Endothelial cell of umbilical vein (primary cell): ENCODE data around the gene HYAL3.

Experiments
- EZH2 ChIP-seq: IDR thresholded peaks from 2 replicates; pipeline ENCODE4 v1.6.1; 2012; ENCODE audit warnings: borderline replicate concordance, low read depth, mild to moderate bottlenecking, moderate library complexity, low read length, inconsistent platforms; ENCODE audit not compliant: severe bottlenecking
- JUN ChIP-seq: IDR thresholded peaks from 2 replicates; pipeline ENCODE4 v1.6.1; 2011; ENCODE audit warnings: borderline replicate concordance, low read depth; ENCODE audit not compliant: insufficient read length, insufficient read depth
- MYC ChIP-seq: IDR thresholded peaks from one replicate; pipeline ENCODE4 v1.6.1; 2011; ENCODE audit warnings: mild to moderate bottlenecking, low read depth, low read length
- POLR2A ChIP-seq: IDR thresholded peaks from 2 replicates; pipeline ENCODE4 v1.6.1; 2012; ENCODE audit warnings: low read depth, mild to moderate bottlenecking, control low read depth, low read length
- POLR2AphosphoS5 ChIP-seq: IDR thresholded peaks from 2 replicates; pipeline ENCODE4 v1.6.1; 2012; ENCODE audit warnings: low read depth, mild to moderate bottlenecking, control low read depth, low read length, moderate library complexity; ENCODE audit not compliant: insufficient read depth
- TF ChIP-seq, protein P1 (sequence below), 2 donors: IDR thresholded peaks; 1 replicate in 1 of 2; 2 replicates in 1 of 2; pipeline ENCODE4 v1.5.1; 2011; ENCODE audit warnings: low read length in 2 of 2, mild to moderate bottlenecking in 2 of 2, moderate library complexity in 2 of 2, control low read depth in 1 of 2, inconsistent platforms in 1 of 2, low read depth in 1 of 2; ENCODE audit not compliant: insufficient read depth in 1 of 2; ENCODE audit errors: extremely low read depth in 1 of 2
- TF ChIP-seq, protein P2 (sequence below): IDR thresholded peaks from 2 replicates; pipeline ENCODE4 v1.6.1; 2011; ENCODE audit not compliant: insufficient read depth, insufficient read length

DNA sequence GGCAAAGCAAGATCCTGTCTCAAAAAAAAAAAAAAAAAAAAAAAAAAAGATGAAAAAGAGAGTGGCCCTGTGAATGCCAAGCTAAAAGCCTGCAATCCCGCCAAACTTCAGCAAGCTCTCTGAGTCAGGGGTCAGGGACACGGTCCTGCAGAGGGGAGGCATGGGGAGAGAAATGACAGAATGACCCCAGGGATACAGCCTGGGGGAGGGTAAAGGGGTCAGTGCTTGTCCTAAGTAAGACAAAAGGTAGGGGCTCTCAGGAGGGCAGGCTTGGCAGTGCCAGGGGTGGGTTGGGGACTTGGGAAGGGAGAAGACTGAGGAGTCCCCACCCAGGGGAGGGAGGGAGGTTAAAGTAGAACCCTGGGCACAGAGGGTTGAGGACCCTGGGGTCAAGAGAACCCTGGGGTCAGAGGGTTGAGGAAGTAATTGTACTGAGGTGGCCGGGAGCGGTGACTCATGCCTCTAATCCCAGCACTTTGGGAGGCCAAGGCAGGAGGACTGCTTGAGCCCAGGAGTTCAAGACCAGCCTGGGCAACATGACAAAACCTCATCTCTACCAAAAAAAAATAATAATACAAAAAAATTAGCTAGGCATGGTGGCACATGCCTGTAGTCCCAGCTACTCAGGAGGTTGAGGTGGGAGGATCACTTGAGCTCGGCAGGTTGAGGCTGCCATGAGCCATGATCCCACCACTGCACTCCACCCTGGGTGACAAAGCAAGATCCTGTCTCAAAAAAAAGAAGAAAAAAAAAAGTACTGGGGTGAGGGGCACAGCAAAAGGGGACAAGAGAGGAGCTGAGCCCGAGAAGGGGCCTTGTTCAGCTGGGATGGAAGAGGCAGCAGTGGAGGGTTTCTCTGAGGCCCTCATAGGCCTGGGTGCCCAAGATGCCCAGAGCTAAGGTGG, 35.5 kb downstream of the HYAL3 start:
- TF ChIP-seq, protein P1, sequence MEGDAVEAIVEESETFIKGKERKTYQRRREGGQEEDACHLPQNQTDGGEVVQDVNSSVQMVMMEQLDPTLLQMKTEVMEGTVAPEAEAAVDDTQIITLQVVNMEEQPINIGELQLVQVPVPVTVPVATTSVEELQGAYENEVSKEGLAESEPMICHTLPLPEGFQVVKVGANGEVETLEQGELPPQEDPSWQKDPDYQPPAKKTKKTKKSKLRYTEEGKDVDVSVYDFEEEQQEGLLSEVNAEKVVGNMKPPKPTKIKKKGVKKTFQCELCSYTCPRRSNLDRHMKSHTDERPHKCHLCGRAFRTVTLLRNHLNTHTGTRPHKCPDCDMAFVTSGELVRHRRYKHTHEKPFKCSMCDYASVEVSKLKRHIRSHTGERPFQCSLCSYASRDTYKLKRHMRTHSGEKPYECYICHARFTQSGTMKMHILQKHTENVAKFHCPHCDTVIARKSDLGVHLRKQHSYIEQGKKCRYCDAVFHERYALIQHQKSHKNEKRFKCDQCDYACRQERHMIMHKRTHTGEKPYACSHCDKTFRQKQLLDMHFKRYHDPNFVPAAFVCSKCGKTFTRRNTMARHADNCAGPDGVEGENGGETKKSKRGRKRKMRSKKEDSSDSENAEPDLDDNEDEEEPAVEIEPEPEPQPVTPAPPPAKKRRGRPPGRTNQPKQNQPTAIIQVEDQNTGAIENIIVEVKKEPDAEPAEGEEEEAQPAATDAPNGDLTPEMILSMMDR (IDR thresholded peaks at IDR 0.05; ENCODE audit: extremely low read depth in 1 of 2, insufficient read depth in 1 of 2, low read depth in 1 of 2, low read length in 2 of 2): no peak
- no peak for TF ChIP-seq POLR2A
- TF ChIP-seq, protein P2, sequence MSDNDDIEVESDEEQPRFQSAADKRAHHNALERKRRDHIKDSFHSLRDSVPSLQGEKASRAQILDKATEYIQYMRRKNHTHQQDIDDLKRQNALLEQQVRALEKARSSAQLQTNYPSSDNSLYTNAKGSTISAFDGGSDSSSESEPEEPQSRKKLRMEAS: no peak
- no peak for TF ChIP-seq POLR2AphosphoS5
- TF ChIP-seq JUN: no peak
- no peak for TF ChIP-seq EZH2
- TF ChIP-seq MYC: no peak
